ENCODE results near the gene ME3. TPM values are rescaled to one million over a fixed set of nuclear protein-coding genes. Genes with fewer than 3 reads are reported as not detected.

ME3 gene
- total RNA-seq, 4 donors from 2014 or later, result 1.9 to 11.0 (median 6.0) TPM

DNA sequence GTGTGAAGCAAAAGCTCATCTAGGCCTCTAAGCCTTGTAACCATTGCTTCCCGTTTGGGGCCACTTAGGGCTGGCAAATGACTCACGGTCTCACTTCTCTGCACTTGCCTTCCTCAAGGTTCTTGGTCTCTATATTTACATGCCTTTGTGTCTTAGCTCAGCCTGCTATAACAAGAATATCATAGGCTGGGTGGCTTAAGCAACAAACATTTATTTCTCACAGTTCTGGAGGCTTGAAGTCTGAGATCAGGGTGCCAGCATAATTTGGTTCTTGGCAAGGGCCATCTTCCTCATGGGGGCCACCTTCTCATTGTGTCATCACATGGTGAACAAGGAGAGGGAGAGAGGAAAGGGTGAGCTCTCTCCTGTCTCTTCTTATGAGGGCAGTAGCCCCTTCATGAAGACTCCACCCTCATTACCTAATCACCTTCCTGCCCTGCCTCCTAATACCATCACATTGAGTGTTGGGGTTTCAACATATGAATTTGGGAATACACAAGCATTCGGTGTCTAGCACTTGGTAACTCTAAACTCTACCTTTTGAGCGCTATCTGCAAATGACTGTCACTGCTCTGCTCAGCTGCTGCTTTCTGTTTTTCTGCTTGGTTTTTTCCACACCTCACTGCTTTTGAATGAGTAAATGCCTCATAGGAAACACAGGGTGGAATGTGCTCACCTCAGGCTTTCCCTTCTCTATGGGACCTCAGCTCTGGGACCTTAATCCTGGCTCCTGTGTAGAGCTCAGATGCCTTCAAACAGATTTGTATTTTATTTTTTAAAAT lies 16.2 kb upstream of the ME3 start:
- 73 to 86% methylated on average over 4 of the region's 4 CpGs for WGBS, 2 donors
- H3K4me3 ChIP-seq (ENCODE audit: low read depth, poor library complexity, severe bottlenecking), result no peak overlapping the region
- no peak for DNase-seq (ENCODE audit: low spot score in 2 of 2)
- intact Hi-C loops (cut with DNase I; ENCODE audit: low total_unique reads), result no loop called here
- TF ChIP-seq POLR2A (IDR thresholded peaks at IDR 0.05), result no peak
- TF ChIP-seq CTCF (IDR thresholded peaks at IDR 0.05), result no peak

DNA sequence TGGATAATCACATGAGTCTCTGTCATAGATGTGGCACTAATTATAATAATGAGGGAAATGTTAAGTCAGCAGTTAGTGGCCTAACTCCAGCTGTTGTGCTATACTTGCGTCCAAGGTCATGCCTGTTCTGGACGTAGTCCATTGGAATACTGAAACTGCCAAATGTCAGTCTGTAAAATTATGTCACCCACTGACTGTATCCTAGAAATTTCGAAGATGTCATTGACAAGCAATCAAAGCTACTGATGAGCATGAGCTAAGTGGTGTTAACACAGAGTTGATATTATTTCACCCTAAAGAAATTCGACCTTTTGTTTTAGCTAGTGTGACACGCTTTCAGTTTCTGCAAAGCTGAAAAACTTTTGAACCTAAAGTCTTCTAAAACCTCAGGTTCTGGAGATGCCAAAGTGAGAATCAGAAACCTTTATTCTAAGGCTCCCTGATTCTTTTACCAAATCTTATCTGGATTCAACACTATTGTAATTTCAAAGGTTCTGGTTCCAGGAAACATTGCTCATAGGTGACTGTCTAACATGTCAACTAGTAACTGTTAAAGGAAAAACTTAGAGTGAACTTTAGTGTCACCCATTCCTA lies 14.9 kb upstream of the ME3 start:
- intact Hi-C loops (cut with DNase I; ENCODE audit: low total_unique reads), result no loop called here
- no peak for DNase-seq (ENCODE audit: low spot score in 2 of 2)
- WGBS, 2 donors, result 51 to 54% methylated on average over 5 of the region's 5 CpGs

DNA sequence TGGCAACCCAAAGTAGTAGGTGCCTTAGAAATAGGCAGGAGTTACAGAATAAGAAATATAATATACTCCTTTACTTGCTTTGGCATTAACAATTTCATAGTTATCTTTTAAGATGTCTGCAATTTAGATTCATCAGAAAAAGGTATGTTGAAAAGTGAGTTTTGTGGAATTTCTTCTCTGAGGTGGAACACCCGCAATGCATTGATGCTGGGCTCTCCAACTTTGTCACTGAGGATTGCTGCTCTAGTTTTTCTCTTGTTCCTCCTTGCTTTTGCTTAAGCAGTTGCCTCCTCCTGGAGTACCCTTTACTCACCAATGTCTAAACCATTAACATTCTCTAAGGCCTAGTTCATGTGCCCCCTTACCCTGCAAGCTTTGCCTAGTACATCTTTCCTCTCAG lies 14.1 kb upstream of the ME3 start:
- no peak for TF ChIP-seq POLR2A (IDR thresholded peaks at IDR 0.05)
- TF ChIP-seq CTCF (IDR thresholded peaks at IDR 0.05), result no peak
- 98 to 100% methylated on average over 1 of the region's 1 CpG for WGBS, 2 donors
- no peak for DNase-seq (ENCODE audit: low spot score in 2 of 2)
- no peak overlapping the region for H3K4me3 ChIP-seq (ENCODE audit: low read depth, poor library complexity, severe bottlenecking)
- intact Hi-C loops (cut with DNase I; ENCODE audit: low total_unique reads), result no loop called here

More for the DNA sequence above, 14.9 kb upstream of the ME3 start:
- H3K4me3 ChIP-seq (ENCODE audit: low read depth, poor library complexity, severe bottlenecking), result no peak overlapping the region
- TF ChIP-seq CTCF (IDR thresholded peaks at IDR 0.05) (no peak), POLR2A (IDR thresholded peaks at IDR 0.05) (no peak)

DNA sequence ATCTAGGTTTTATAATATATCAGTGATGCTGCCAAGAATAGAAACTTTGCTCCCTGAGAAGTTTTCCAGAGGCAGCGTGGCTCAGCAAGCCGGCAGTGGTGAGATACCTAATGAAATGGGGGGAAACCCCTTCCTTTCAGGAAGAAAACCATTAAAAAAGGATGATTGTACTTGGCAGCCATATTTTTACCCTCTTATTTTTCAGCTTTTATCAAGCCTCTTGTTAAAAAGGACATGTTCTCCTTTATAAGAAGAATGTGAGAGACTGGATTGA lies 9.0 kb upstream of the ME3 start:
- no peak overlapping the region for H3K4me3 ChIP-seq (ENCODE audit: low read depth, poor library complexity, severe bottlenecking)
- no peak for DNase-seq (ENCODE audit: low spot score in 2 of 2)
- WGBS, 2 donors, result 31 to 41% methylated on average over 2 of the region's 2 CpGs
- intact Hi-C loops (cut with DNase I; ENCODE audit: low total_unique reads), result no loop called here
- no peak for TF ChIP-seq POLR2A (IDR thresholded peaks at IDR 0.05)
- TF ChIP-seq CTCF (IDR thresholded peaks at IDR 0.05), result no peak

- DNase-seq (ENCODE audit: low spot score in 2 of 2), result no peak
- intact Hi-C loops (cut with DNase I; ENCODE audit: low total_unique reads), result no loop called here
- TF ChIP-seq POLR2A (IDR thresholded peaks at IDR 0.05) (no peak), CTCF (IDR thresholded peaks at IDR 0.05) (no peak)
- 78 to 81% methylated on average over 5 of the region's 5 CpGs for WGBS, 2 donors
- H3K4me3 ChIP-seq (ENCODE audit: low read depth, poor library complexity, severe bottlenecking), result no peak overlapping the region
Observed at GRCh38 chr11:86680716-86681482, 8.5 kb upstream of the ME3 start.

Data from lower leg skin (tissue), 4 donors.